ENCODE results near the gene POLR1C. TPM values are rescaled to one million over a fixed set of nuclear protein-coding genes. Genes with fewer than 3 reads are reported as not detected.

POLR1C gene
- total and polyA plus RNA-seq, 10 of the 15 experiments (the other 5 are each of a cell fraction or from before 2014, with no cell fraction given) = 40.0 to 180 (median 66.2) TPM

GRCh38 chr6:43477235-43478007 is 39.5 kb upstream of the POLR1C start, which contains the start of gene TJAP1 (continued):
- no peak for TF ChIP-seq CEBPB (IDR thresholded peaks at IDR 0.05; ENCODE audit: borderline replicate concordance in 1 of 2, low read depth in 2 of 2, low read length in 2 of 2)
- TF ChIP-seq SIX5 (IDR thresholded peaks at IDR 0.05; ENCODE audit: low read depth, low read length, severe bottlenecking) = peak; percentile 25
- TF ChIP-seq SMAD1 (IDR thresholded peaks at IDR 0.05; ENCODE audit: low read depth, partially characterized antibody) = no peak
- TF ChIP-seq, protein P1, sequence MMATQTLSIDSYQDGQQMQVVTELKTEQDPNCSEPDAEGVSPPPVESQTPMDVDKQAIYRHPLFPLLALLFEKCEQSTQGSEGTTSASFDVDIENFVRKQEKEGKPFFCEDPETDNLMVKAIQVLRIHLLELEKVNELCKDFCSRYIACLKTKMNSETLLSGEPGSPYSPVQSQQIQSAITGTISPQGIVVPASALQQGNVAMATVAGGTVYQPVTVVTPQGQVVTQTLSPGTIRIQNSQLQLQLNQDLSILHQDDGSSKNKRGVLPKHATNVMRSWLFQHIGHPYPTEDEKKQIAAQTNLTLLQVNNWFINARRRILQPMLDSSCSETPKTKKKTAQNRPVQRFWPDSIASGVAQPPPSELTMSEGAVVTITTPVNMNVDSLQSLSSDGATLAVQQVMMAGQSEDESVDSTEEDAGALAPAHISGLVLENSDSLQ (IDR thresholded peaks at IDR 0.05) = peak; percentile 44; the same call in 1 of the 2 replicates
- TF ChIP-seq USF1 (IDR thresholded peaks at IDR 0.05; ENCODE audit: borderline replicate concordance, extremely low read length, insufficient read depth, low read depth, low read length) = no peak
- TF ChIP-seq ZNF207 (IDR thresholded peaks at IDR 0.05; ENCODE audit: borderline replicate concordance) = no peak
- TF ChIP-seq ATF7 (IDR thresholded peaks at IDR 0.05; ENCODE audit: low read depth) = peak; percentile 40; the same call in 1 of the 2 replicates
- no peak for TF ChIP-seq ZBTB11 (CRISPR knock-in tag; IDR thresholded peaks at IDR 0.05)
- no peak for TF ChIP-seq RAD51 (IDR thresholded peaks at IDR 0.05)
- TF ChIP-seq, protein P2, sequence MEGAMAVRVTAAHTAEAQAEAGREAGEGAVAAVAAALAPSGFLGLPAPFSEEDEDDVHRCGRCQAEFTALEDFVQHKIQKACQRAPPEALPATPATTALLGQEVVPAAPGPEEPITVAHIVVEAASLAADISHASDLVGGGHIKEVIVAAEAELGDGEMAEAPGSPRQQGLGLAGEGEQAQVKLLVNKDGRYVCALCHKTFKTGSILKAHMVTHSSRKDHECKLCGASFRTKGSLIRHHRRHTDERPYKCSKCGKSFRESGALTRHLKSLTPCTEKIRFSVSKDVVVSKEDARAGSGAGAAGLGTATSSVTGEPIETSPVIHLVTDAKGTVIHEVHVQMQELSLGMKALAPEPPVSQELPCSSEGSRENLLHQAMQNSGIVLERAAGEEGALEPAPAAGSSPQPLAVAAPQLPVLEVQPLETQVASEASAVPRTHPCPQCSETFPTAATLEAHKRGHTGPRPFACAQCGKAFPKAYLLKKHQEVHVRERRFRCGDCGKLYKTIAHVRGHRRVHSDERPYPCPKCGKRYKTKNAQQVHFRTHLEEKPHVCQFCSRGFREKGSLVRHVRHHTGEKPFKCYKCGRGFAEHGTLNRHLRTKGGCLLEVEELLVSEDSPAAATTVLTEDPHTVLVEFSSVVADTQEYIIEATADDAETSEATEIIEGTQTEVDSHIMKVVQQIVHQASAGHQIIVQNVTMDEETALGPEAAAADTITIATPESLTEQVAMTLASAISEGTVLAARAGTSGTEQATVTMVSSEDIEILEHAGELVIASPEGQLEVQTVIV (IDR thresholded peaks at IDR 0.05; ENCODE audit: borderline replicate concordance, partially characterized antibody) = no peak
- no peak for TF ChIP-seq RAD21 (IDR thresholded peaks at IDR 0.05; ENCODE audit: insufficient read depth, low read depth, low read length)
- no peak for TF ChIP-seq CBX3 (IDR thresholded peaks at IDR 0.05; ENCODE audit: borderline replicate concordance, low read depth)
- no peak for TF ChIP-seq BCL11A (IDR thresholded peaks at IDR 0.05; ENCODE audit: low read depth, low read length)
- TF ChIP-seq ZNF24 (IDR thresholded peaks at IDR 0.05) = no peak
- TF ChIP-seq RFX5 (IDR thresholded peaks at IDR 0.05; ENCODE audit: low read depth, low read length) = no peak
- peak; percentile 37; the same call in 1 of the 2 replicates for TF ChIP-seq BACH1 (IDR thresholded peaks at IDR 0.05; ENCODE audit: borderline replicate concordance)
- no peak for TF ChIP-seq MTA2 (IDR thresholded peaks at IDR 0.05; ENCODE audit: low read depth)
- TF ChIP-seq CBFB (IDR thresholded peaks at IDR 0.05; ENCODE audit: low read depth) = peak; percentile 63; the same call in 1 of the 2 replicates
- no peak for TF ChIP-seq MLLT1 (IDR thresholded peaks at IDR 0.05)
- no peak for TF ChIP-seq SREBF1 (IDR thresholded peaks at IDR 0.05; ENCODE audit: low read length)
- TF ChIP-seq CREB1 (IDR thresholded peaks at IDR 0.05; ENCODE audit: low read depth) = peak; percentile 88

Measured in GM12878 (cell line).